ENCODE measurements around the gene JAGN1. TPM values are rescaled to one million over a fixed set of nuclear protein-coding genes. Genes with fewer than 3 reads are reported as not detected.

The JAGN1 gene
- total and polyA plus RNA-seq, 9 of the 15 experiments (the other 6 are each of a cell fraction or from before 2014, with no cell fraction given): 31.6 to 77.8 (median 40.3) TPM

DNA sequence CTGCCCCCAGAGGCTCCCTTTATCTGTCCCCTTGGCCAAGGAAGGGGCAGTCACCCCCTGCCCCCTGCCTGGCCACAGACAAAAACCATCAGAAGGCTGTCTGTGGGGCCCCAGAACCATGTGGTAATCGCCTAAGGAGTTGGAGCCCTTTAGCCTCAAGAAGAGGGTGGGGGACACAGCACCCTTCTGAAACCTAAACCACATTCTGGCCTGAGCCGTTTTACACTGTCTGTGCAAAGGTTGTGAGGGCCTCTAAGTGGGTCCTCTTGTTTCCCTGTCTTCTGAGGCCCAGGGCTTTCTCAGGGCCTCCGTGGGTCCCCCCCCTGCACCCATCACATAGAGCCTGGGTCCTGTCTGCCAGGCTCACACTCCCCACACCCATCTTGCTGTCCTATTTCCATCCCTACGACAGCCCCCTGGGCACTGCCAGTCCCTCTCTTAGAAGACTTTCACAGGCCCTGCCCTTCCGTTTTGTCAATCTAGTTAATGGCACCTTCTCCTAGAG, 28.7 kb upstream of the JAGN1 start:
- no peak for FAIRE-seq
- peak overlapping the region; percentile 76; the same call in 1 of the 2 replicates for H3K4me2 ChIP-seq (ENCODE audit: insufficient read depth, low read length)

More for the DNA sequence above, 28.7 kb upstream of the JAGN1 start:
- 58% methylated on average over 5 of the region's 5 CpGs for WGBS (ENCODE audit: insufficient coverage, low coverage, missing lambda C conversion rate)
- in situ Hi-C loops (cut with MboI) (no loop called here), intact Hi-C loops (cut with micrococcal nuclease) (loop anchor here (2.0 to 5.0 kb wide), 3 partner anchors 56 to 115 kb away; partner anchors contain the start of genes CRELD1 and IL17RC)
- H3K79me2 ChIP-seq (ENCODE audit: control insufficient read depth, insufficient read depth, low read length): no peaks in the 10 kb centered on the region
- no peak for TF ChIP-seq POLR2A (conservative IDR thresholded peaks at IDR 0.05)
- no peak for TF ChIP-seq MAFF (IDR thresholded peaks at IDR 0.05; ENCODE audit: low read length)
- TF ChIP-seq, protein P1, sequence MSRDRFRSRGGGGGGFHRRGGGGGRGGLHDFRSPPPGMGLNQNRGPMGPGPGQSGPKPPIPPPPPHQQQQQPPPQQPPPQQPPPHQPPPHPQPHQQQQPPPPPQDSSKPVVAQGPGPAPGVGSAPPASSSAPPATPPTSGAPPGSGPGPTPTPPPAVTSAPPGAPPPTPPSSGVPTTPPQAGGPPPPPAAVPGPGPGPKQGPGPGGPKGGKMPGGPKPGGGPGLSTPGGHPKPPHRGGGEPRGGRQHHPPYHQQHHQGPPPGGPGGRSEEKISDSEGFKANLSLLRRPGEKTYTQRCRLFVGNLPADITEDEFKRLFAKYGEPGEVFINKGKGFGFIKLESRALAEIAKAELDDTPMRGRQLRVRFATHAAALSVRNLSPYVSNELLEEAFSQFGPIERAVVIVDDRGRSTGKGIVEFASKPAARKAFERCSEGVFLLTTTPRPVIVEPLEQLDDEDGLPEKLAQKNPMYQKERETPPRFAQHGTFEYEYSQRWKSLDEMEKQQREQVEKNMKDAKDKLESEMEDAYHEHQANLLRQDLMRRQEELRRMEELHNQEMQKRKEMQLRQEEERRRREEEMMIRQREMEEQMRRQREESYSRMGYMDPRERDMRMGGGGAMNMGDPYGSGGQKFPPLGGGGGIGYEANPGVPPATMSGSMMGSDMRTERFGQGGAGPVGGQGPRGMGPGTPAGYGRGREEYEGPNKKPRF (IDR thresholded peaks at IDR 0.05; ENCODE audit: low read depth, low read length): no peak
- TF ChIP-seq LCOR (CRISPR knock-in tag; IDR thresholded peaks at IDR 0.05): no peak
- TF ChIP-seq ZNF212 (CRISPR knock-in tag; IDR thresholded peaks at IDR 0.05): no peak
- TF ChIP-seq NCOA4 (IDR thresholded peaks at IDR 0.05; ENCODE audit: partially characterized antibody): no peak
- no peak for TF ChIP-seq RBM14 (IDR thresholded peaks at IDR 0.05; ENCODE audit: borderline replicate concordance, insufficient read depth, low read depth, low read length)
- TF ChIP-seq, protein P2, sequence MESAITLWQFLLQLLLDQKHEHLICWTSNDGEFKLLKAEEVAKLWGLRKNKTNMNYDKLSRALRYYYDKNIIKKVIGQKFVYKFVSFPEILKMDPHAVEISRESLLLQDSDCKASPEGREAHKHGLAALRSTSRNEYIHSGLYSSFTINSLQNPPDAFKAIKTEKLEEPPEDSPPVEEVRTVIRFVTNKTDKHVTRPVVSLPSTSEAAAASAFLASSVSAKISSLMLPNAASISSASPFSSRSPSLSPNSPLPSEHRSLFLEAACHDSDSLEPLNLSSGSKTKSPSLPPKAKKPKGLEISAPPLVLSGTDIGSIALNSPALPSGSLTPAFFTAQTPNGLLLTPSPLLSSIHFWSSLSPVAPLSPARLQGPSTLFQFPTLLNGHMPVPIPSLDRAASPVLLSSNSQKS (CRISPR knock-in tag; IDR thresholded peaks at IDR 0.05): no peak
- TF ChIP-seq U2AF2 (optimal IDR thresholded peaks at IDR 0.05; ENCODE audit: low read depth, low read length): no peak
- no peak for TF ChIP-seq CHD1 (IDR thresholded peaks at IDR 0.05; ENCODE audit: low read length)
- TF ChIP-seq ZNF232 (CRISPR knock-in tag; IDR thresholded peaks at IDR 0.05): no peak
- TF ChIP-seq CBFA2T3 (IDR thresholded peaks at IDR 0.05): no peak
- no peak for TF ChIP-seq SIX5 (IDR thresholded peaks at IDR 0.05; ENCODE audit: borderline replicate concordance in 1 of 2, insufficient read depth in 1 of 2, low read depth in 1 of 2, low read length in 2 of 2)
- TF ChIP-seq NEUROD1 (IDR thresholded peaks at IDR 0.05; ENCODE audit: borderline replicate concordance, low read depth, low read length, partially characterized antibody): no peak
- TF ChIP-seq KLF13 (tag; IDR thresholded peaks at IDR 0.05; ENCODE audit: borderline replicate concordance, low read depth): no peak
- TF ChIP-seq, protein P3, sequence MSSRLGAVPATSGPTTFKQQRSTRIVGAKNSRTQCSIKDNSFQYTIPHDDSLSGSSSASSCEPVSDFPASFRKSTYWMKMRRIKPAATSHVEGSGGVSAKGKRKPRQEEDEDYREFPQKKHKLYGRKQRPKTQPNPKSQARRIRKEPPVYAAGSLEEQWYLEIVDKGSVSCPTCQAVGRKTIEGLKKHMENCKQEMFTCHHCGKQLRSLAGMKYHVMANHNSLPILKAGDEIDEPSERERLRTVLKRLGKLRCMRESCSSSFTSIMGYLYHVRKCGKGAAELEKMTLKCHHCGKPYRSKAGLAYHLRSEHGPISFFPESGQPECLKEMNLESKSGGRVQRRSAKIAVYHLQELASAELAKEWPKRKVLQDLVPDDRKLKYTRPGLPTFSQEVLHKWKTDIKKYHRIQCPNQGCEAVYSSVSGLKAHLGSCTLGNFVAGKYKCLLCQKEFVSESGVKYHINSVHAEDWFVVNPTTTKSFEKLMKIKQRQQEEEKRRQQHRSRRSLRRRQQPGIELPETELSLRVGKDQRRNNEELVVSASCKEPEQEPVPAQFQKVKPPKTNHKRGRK (tag; IDR thresholded peaks at IDR 0.05): no peak
- TF ChIP-seq SIN3A (IDR thresholded peaks at IDR 0.05; ENCODE audit: borderline replicate concordance in 2 of 2, control insufficient read depth in 1 of 2, low read depth in 2 of 2, low read length in 2 of 2): no peak
- no peak for TF ChIP-seq CBFB (CRISPR knock-in tag; IDR thresholded peaks at IDR 0.05)
- TF ChIP-seq ZBTB7A (IDR thresholded peaks at IDR 0.05; ENCODE audit: borderline replicate concordance, control insufficient read depth, low read depth, low read length): no peak
- no peaks in the 10 kb centered on the region for H3K9me1 ChIP-seq (ENCODE audit: control insufficient read depth, insufficient read depth, low read length)
- no peaks in the 10 kb centered on the region for H3K27me3 ChIP-seq (ENCODE audit: control insufficient read depth in 2 of 2, insufficient read depth in 2 of 2, low read length in 2 of 2)
- ATAC-seq (no peak), DNase-seq (ENCODE audit: extremely low read depth in 1 of 4, low spot score in 3 of 4) (no peak)
- no peak overlapping the region for H3K4me3 ChIP-seq
- no peaks in the 10 kb centered on the region for H3K9me3 ChIP-seq (replicated peaks; ENCODE audit: control insufficient read depth, insufficient read depth, low read depth, low read length)
- peak overlapping the region; percentile 10 to 90; a peak in 2 of 4 replicates for H3K9ac ChIP-seq (ENCODE audit: insufficient read depth in 1 of 2, low read depth in 2 of 2, low read length in 2 of 2)
- ChIA-PET POLR2A (no interaction called here), CTCF (ENCODE audit: low intra/inter-chr PET ratio) (no interaction called here)
- no peaks in the 10 kb centered on the region for H3K36me3 ChIP-seq (ENCODE audit: control insufficient read depth, insufficient read depth, low read length)
- peak overlapping the region; percentile 99 for H2AFZ ChIP-seq (ENCODE audit: low read depth, low read length)
- BruUV-seq (replicated peaks): no TSS peak
- no peaks in the 10 kb centered on the region for H4K20me1 ChIP-seq (replicated peaks; ENCODE audit: control insufficient read depth, insufficient read depth, low read length)
- peak overlapping the region; percentile 56; the same call in 1 of the 3 replicates for H3K27ac ChIP-seq (ENCODE audit: extremely low read depth, low read depth, low read length)
- peaks cover 6 to 30% of the 10 kb centered on the region in 2 experiments; a peak in 4 of 5 replicates for H3K4me1 ChIP-seq (replicated peaks in 1 of 2; ENCODE audit: control insufficient read depth in 2 of 2, insufficient read depth in 2 of 2, low read length in 2 of 2)

Measured in K562 (cell line).